SU-DHL-6 (cell line): Measurements from ENCODE around the gene PAIP2.

Experiments
- CTCF ChIP-seq: fragments of 200-600 bp; sonication (generic); IDR thresholded peaks from one replicate; pipeline ENCODE4 v1.5.1; 2017; ENCODE audit warnings: antibody characterized with exemption, mild to moderate bottlenecking, low read length, moderate library complexity; ENCODE audit not compliant: insufficient read depth, poor library complexity, severe bottlenecking
- EZH2phosphoT487 ChIP-seq: fragments of 200-600 bp; sonication (generic), shearing (Covaris generic); conservative IDR thresholded peaks from 2 replicates; pipeline ENCODE4 v1.6.1; 2018; ENCODE audit warnings: mild to moderate bottlenecking, antibody characterized with exemption, low read length, moderate library complexity, mixed read lengths

GRCh38 chr5:139315056-139315615, 26.5 kb upstream of the PAIP2 start:
- no peak for TF ChIP-seq CTCF
- TF ChIP-seq EZH2phosphoT487 = no peak
